GM12872 (cell line): ENCODE results near the gene MAP3K5.

ENCODE experiments used
- TF ChIP-seq, protein P1 (sequence below): IDR thresholded peaks from 3 replicates; pipeline ENCODE4 v1.5.1; 2011; ENCODE audit warnings: low read depth, mild to moderate bottlenecking, low read length, moderate library complexity; ENCODE audit not compliant: insufficient read depth

MAP3K5 gene

GRCh38 chr6:136549300-136550044, 242.8 kb downstream of the MAP3K5 start:
- TF ChIP-seq, protein P1, sequence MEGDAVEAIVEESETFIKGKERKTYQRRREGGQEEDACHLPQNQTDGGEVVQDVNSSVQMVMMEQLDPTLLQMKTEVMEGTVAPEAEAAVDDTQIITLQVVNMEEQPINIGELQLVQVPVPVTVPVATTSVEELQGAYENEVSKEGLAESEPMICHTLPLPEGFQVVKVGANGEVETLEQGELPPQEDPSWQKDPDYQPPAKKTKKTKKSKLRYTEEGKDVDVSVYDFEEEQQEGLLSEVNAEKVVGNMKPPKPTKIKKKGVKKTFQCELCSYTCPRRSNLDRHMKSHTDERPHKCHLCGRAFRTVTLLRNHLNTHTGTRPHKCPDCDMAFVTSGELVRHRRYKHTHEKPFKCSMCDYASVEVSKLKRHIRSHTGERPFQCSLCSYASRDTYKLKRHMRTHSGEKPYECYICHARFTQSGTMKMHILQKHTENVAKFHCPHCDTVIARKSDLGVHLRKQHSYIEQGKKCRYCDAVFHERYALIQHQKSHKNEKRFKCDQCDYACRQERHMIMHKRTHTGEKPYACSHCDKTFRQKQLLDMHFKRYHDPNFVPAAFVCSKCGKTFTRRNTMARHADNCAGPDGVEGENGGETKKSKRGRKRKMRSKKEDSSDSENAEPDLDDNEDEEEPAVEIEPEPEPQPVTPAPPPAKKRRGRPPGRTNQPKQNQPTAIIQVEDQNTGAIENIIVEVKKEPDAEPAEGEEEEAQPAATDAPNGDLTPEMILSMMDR: no peak

GRCh38 chr6:136548582-136549299, 243.5 kb downstream of the MAP3K5 start:
- TF ChIP-seq, protein P1: no peak

GRCh38 chr6:136547871-136548270, 244.4 kb downstream of the MAP3K5 start:
- TF ChIP-seq, protein P1: no peak

- TF ChIP-seq, protein P1: peak; percentile 49
These were observed 244.9 kb downstream of the MAP3K5 start for GRCh38 chr6:136547336-136547735.

- TF ChIP-seq, protein P1: no peak
These were observed 245.9 kb downstream of the MAP3K5 start for GRCh38 chr6:136546331-136546730.

DNA sequence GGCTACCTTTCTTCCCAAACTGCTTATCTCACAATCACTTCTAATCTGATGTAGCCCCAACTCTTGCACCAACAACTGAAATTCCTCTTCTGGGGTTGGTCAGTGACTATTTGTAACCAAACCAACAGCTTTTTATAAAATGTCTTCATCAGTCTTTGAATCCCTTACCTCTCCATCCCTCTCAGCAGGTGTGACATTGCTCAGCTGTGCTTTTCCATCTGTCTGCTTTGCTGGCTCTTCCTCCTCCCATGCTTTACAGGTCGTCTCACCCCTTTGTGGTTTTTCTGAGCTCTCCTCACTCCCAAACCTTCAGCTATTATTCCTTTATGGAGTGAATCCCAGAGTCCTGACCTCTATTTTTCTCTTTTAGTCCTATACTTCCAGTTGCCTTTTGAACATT, 248.0 kb downstream of the MAP3K5 start:
- TF ChIP-seq, protein P1: no peak

DNA sequence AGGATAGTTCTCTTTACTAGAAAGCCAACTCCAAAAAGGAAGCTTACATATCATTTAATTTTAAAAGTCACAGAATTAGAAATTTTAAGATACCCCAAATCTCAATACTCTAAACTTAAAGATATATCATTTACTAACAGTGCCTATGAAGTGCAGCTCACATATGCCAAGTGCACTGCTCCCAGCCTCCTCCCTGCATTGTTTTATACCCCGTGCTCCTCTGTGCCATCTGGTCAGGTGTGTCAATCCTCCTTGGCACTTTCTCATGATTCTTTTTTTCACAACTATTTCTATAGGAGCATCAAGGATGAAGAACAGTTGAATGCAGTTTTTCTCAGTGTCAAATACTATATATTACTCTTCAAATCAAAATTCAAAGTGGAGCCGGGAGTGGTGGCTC, 250.9 kb downstream of the MAP3K5 start:
- TF ChIP-seq, protein P1: no peak
